OCI-M2 (cell line): Measurements from ENCODE around the gene MST1.

Experiments used
- DNase-seq: peaks from one replicate; lab custom pipeline; 2025; ENCODE audit not compliant: unreplicated experiment; lab: John Stamatoyannopoulos, UW

The MST1 gene

GRCh38 chr3:49638445-49638844, 50.8 kb downstream of the MST1 start:
- DNase-seq = no peak

DNA sequence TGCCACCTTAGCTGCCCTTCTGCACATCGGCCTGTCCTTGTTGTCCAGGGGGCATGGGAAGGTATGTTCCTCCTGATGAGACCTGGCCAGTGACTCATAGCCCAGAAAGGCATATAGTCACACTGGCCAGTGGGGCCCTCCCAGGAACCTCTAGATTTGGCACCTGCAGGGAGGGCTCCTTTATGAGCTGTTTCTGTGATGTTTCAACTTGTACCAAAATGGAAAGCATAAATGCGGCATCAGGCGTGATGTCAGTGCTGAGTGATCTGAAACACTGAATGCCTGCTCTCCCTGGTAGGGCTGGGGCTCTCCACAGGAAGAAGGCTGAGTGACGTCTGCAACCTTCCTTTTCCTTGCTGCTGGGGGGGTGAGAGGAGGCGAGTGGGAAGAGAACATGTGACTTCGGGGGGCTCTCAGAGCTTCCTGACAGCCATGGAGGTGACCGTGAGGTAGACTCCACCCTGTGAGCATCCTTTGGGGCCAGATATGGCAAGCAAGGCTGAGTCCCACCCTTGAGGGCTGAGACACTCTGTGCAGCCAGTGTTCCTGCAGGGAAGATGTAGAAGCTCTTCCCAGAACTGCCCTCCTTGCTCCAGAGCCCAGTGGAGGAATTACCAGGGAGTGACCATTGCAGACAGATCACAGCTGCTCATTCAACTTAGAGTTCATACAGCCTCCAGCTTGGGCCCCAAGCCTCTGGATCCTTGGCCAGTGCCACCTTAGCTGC, 52.2 kb downstream of the MST1 start:
- DNase-seq = no peak

- DNase-seq = no peak
Observed at GRCh38 chr3:49634736-49635135, 54.5 kb downstream of the MST1 start.
